Ramos (cell line): ENCODE data around the gene CUL3.

Experiments used
- in situ Hi-C: fragments of 300-500 bp; cut with MboI; formaldehyde crosslinking; loops from one replicate; pipeline ENCODE4 v1.14.3; 2022; ENCODE audit warnings: low sequenced_read_pairs; ENCODE audit not compliant: unreplicated experiment

The CUL3 gene

GRCh38 chr2:224433442-224433841 is 151.7 kb downstream of the CUL3 start:
- in situ Hi-C loops, result no loop called here

DNA sequence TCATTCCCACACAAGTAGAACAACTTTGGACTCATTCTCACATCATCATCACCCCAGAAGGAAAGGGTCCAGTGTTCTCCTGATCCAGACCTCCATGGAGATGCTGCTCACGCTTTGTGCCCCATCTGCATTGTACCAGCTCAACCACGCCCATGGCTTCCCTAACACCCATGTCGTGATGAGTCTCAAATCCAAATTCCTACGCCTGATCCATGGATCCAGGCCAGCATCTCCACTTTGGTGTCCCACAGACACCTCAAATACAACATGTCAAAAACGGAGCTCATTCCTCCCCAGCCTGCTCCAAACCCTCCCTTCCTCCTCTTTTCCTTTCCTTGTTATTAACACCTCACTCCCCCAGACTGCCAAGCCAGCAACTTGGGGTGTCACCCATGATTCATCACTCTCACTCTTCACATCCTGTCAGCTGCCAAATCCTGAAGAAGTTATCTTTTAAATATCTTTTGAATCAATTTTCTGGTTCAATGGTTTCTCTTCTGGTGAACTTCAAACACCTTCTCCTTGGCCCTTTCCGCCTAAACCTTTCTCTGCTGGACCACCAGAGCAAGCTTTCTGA is 153.1 kb downstream of the CUL3 start:
- in situ Hi-C loops, result no loop called here

GRCh38 chr2:224429441-224429810 is 155.7 kb downstream of the CUL3 start:
- in situ Hi-C loops, result no loop called here

DNA sequence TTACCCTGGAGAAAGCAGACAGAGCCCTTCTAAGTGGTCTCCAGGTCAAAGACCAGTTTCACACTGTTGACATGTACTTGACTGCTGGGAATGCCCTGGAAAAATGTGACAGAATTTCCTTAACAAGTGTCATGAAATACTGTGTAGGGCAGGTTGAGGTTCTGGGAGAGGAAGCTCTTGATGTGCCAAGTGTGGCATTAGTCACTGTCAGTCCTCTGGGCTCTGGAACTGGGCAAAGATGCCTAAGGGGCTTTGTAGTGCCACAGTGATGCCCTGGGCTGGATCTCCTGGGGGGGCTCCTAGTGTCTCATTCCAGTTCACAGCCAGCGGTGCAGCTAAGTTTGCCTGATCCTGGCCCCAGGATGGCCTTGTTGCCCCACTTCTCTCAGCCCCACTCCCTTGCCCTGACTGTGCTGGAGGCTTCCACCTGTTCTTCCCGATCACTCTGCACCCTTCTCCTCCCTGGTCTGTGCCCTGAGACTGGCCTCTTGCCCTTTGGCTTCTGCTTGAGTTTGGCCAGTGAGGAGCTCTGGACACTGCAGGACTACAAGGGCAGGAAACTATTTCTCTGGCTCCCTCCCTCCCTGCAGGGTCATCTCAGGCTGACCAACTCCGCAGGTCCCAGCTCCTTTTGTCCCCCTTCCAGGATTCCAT is 156.2 kb downstream of the CUL3 start:
- in situ Hi-C loops, result no loop called here

GRCh38 chr2:224427471-224427870 is 157.7 kb downstream of the CUL3 start:
- in situ Hi-C loops, result no loop called here

- in situ Hi-C loops, result no loop called here
These were observed 158.5 kb downstream of the CUL3 start for GRCh38 chr2:224426656-224427055.

DNA sequence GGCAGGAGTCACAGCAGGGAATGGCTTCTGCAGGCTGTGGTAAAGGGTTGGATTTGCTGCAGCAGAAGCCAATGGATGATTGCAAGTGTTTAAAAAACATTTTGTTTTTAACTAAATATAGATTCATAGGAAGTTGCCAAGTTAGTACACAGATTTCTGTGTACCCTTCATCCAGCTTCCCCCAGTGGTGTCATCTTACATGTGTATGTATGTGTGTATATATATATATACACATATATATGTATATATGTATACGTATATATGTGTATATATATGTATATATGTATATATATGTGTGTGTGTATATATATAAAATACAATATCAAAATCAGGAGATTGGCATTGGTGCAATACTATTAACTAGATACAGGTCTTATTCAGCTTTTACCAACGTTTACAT is 164.1 kb downstream of the CUL3 start:
- in situ Hi-C loops, result no loop called here
